ENCODE measurements around the gene RASSF4. TPM values are rescaled to one million over a fixed set of nuclear protein-coding genes. Genes with fewer than 3 reads are reported as not detected.

The RASSF4 gene
- total and polyA plus RNA-seq, 4 donors: 19.5 to 55.4 (median 41.6) TPM

DNA sequence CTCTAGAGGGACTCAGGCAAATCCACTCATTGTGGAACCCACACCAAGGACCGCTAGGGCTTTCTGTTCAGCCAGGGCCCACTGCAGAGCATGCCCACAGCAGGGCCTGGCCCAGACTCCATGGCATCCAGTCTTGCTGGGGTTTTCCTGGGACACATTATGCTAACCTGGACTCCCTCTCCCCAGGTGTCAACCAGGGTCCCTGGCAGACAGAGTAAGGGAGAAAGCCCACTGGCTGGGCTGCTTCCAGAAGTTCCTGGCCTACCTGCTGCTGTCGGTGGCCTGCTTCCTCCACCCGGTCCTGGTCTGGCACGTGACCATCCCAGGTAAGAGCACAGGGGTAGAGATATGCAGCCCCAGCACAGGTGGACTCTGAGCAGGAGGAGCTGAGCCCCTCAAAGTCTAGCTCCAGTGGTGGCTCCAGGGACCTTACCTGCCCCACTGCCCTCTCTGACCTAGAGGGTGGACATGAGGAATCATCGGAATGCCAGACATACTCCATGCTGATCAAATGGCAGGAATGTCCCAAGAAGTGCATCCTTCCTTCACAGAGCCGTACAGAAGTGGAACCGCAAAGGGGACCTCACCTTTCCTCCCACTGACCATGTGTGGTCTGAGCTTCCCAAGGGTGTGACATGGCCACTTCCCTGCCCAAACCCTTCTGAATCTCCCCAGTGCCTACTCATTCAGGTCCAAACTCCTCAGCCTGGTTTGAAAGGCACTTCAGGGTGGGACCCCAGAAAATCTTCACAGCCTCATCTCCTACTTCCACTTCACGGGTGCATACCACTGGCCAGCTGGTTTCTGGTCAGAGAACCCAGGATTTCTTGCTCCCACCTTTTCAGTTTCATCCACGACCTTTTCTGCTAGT is 25.9 kb upstream of the RASSF4 start:
- ATAC-seq (ENCODE audit: insufficient read depth, low FRiP score): no peak
- no peak overlapping the region for H3K4me3 ChIP-seq
- peak overlapping the region in 1 of 2 donors; percentile 19 for H3K9ac ChIP-seq (ENCODE audit: insufficient read depth in 1 of 2, low read length in 2 of 2)
- H3K4me1 ChIP-seq (ENCODE audit: control insufficient read depth in 5 of 5, insufficient read depth in 5 of 5, low read length in 5 of 5): peaks cover 0 to 11% (median 5%) of the 10 kb centered on the region in 5 donors
- TF ChIP-seq, protein P1, sequence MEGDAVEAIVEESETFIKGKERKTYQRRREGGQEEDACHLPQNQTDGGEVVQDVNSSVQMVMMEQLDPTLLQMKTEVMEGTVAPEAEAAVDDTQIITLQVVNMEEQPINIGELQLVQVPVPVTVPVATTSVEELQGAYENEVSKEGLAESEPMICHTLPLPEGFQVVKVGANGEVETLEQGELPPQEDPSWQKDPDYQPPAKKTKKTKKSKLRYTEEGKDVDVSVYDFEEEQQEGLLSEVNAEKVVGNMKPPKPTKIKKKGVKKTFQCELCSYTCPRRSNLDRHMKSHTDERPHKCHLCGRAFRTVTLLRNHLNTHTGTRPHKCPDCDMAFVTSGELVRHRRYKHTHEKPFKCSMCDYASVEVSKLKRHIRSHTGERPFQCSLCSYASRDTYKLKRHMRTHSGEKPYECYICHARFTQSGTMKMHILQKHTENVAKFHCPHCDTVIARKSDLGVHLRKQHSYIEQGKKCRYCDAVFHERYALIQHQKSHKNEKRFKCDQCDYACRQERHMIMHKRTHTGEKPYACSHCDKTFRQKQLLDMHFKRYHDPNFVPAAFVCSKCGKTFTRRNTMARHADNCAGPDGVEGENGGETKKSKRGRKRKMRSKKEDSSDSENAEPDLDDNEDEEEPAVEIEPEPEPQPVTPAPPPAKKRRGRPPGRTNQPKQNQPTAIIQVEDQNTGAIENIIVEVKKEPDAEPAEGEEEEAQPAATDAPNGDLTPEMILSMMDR (IDR thresholded peaks at IDR 0.05; ENCODE audit: control extremely low read depth, extremely low read depth): no peak
- no peaks in the 10 kb centered on the region for H3K36me3 ChIP-seq (ENCODE audit: control insufficient read depth in 4 of 4, insufficient read depth in 4 of 4, low read length in 4 of 4)
- H3K9me3 ChIP-seq (ENCODE audit: control insufficient read depth in 4 of 4, insufficient read depth in 3 of 4, low read length in 3 of 4): no peaks in the 10 kb centered on the region
- H3K27ac ChIP-seq (ENCODE audit: low read depth in 1 of 2, low read length in 1 of 2): no peak overlapping the region
- H3K27me3 ChIP-seq (ENCODE audit: control insufficient read depth in 3 of 3, insufficient read depth in 3 of 3, low read length in 2 of 3): no peaks in the 10 kb centered on the region
- DNase-seq: no peak
- 77 to 78% methylated on average over 9 of the region's 9 CpGs for WGBS, 2 donors

GRCh38 chr10:44934416-44935200 is 25.0 kb upstream of the RASSF4 start:
- Histone ChIP-seq H3K36me3 (ENCODE audit: control insufficient read depth in 4 of 4, insufficient read depth in 4 of 4, low read length in 4 of 4) (no peaks in the 10 kb centered on the region), H3K4me3 (no peak overlapping the region), H3K4me1 (ENCODE audit: control insufficient read depth in 5 of 5, insufficient read depth in 5 of 5, low read length in 5 of 5) (peaks cover 0 to 11% (median 5%) of the 10 kb centered on the region in 5 donors), H3K9me3 (ENCODE audit: control insufficient read depth in 4 of 4, insufficient read depth in 3 of 4, low read length in 3 of 4) (no peaks in the 10 kb centered on the region), H3K27me3 (ENCODE audit: control insufficient read depth in 3 of 3, insufficient read depth in 3 of 3, low read length in 2 of 3) (no peaks in the 10 kb centered on the region), H3K9ac (ENCODE audit: insufficient read depth in 1 of 2, low read length in 2 of 2) (no peak overlapping the region), H3K27ac (ENCODE audit: low read depth in 1 of 2, low read length in 1 of 2) (no peak overlapping the region)
- WGBS, 2 donors: 80 to 82% methylated on average over 18 of the region's 18 CpGs
- DNase-seq (peak in 1 of 3 donors; percentile 31), ATAC-seq (ENCODE audit: insufficient read depth, low FRiP score) (no peak)
- TF ChIP-seq, protein P1 (IDR thresholded peaks at IDR 0.05; ENCODE audit: control extremely low read depth, extremely low read depth): no peak

GRCh38 chr10:44935201-44935965 is 24.2 kb upstream of the RASSF4 start:
- peak in 1 of 3 donors; percentile 16 for DNase-seq
- 63 to 64% methylated on average over 9 of the region's 9 CpGs for WGBS, 2 donors
- Histone ChIP-seq H3K27ac (ENCODE audit: low read depth in 1 of 2, low read length in 1 of 2) (no peak overlapping the region), H3K4me1 (ENCODE audit: control insufficient read depth in 5 of 5, insufficient read depth in 5 of 5, low read length in 5 of 5) (peaks cover 0 to 11% (median 5%) of the 10 kb centered on the region in 5 donors), H3K9ac (ENCODE audit: insufficient read depth in 1 of 2, low read length in 2 of 2) (no peak overlapping the region), H3K4me3 (no peak overlapping the region), H3K27me3 (ENCODE audit: control insufficient read depth in 3 of 3, insufficient read depth in 3 of 3, low read length in 2 of 3) (no peaks in the 10 kb centered on the region), H3K36me3 (ENCODE audit: control insufficient read depth in 4 of 4, insufficient read depth in 4 of 4, low read length in 4 of 4) (no peaks in the 10 kb centered on the region), H3K9me3 (ENCODE audit: control insufficient read depth in 4 of 4, insufficient read depth in 3 of 4, low read length in 3 of 4) (no peaks in the 10 kb centered on the region)
- TF ChIP-seq, protein P1 (IDR thresholded peaks at IDR 0.05; ENCODE audit: control extremely low read depth, extremely low read depth): no peak
- ATAC-seq (ENCODE audit: insufficient read depth, low FRiP score): no peak
